ENCODE measurements around the gene ISG20. TPM values are rescaled to one million over a fixed set of nuclear protein-coding genes. Genes with fewer than 3 reads are reported as not detected.

Gene ISG20
- total RNA-seq, 2 experiments from 2014 or later, result 310 to 345 TPM

DNA sequence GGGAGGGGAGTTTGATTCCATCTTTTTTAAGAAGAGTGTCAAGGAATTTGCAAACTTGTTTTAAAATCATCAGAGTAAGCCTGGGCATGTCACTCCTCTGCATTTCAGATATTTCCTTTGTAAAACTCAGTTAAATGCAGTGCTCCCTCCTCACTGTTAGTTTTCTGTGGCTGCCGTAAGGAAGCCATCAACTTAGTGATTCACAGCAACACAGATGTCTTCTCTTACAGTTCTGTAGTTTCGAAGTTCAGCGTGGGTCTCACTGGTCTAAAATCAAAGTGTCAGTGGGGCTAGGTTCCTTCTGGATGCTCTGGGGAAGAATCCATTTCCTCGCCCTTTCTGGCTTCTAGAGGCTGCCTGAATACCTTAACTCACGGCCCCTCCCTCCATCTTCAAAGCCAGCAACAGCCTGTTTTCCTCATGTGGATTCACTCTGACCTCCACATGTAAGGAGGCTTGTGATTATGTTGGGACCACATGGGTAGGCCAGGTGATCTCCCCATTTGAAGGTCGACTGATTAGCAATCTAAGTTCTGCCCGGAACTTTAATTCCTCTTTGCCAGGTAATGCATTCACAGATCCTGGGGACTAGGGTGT lies 12.4 kb downstream of the ISG20 start:
- no peak for TF ChIP-seq CTCF (conservative IDR thresholded peaks at IDR 0.05; ENCODE audit: low read length)
- TF ChIP-seq EZH2phosphoT487 (IDR thresholded peaks at IDR 0.05; ENCODE audit: borderline replicate concordance, low read depth, low read length), result no peak
- ChIA-PET CTCF (ENCODE audit: unreplicated experiment) (no interaction called here), POLR2A (no interaction called here)
- peaks cover 3% of the 10 kb centered on the region; the same call in 1 of the 2 replicates for H4K20me1 ChIP-seq (ENCODE audit: insufficient read depth, low read length)
- H3K4me1 ChIP-seq (ENCODE audit: insufficient read depth, low read length, poor library complexity, severe bottlenecking), result peaks cover 70% of the 10 kb centered on the region
- no peak overlapping the region for H2AFZ ChIP-seq (ENCODE audit: low read length)
- DNase-seq (ENCODE audit: low spot score), result no peak
- H3K9me3 ChIP-seq (ENCODE audit: low read length), result peaks cover 12% of the 10 kb centered on the region; the same call in 1 of the 2 replicates
- H3K4me2 ChIP-seq (ENCODE audit: low read length), result no peak overlapping the region
- peaks cover 15% of the 10 kb centered on the region; the same call in 1 of the 2 replicates for H3K79me2 ChIP-seq (ENCODE audit: insufficient read depth, low read depth, low read length)
- BruUV-seq (replicated peaks), result no TSS peak
- H3K36me3 ChIP-seq (ENCODE audit: insufficient read depth, low read length), result peaks cover 82% of the 10 kb centered on the region
- H3K27ac ChIP-seq (ENCODE audit: low read depth, low read length, poor library complexity, severe bottlenecking), result no peak overlapping the region
- intact Hi-C loops (cut with micrococcal nuclease; ENCODE audit: unreplicated experiment), result no loop called here
- no peaks in the 10 kb centered on the region for H3K9me2 ChIP-seq (ENCODE audit: insufficient read depth, low read length)
- H3K4me3 ChIP-seq (ENCODE audit: low read depth, low read length, poor library complexity, severe bottlenecking), result no peak overlapping the region

DNA sequence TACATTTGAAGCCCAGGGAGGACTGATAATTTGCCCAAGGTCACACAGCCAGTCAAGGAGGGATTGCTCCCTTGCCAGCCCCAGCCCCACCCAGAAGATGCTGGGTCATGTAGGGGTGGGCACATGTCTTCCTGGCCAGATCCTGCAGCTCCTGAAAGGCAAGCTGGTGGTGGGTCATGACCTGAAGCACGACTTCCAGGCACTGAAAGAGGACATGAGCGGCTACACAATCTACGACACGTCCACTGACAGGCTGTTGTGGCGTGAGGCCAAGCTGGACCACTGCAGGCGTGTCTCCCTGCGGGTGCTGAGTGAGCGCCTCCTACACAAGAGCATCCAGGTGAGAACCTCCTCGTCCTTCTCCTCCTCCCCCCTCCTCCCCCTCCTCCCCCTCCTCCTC lies 13.2 kb downstream of the ISG20 start:
- no peak for DNase-seq (ENCODE audit: low spot score)
- H3K4me3 ChIP-seq (ENCODE audit: low read depth, low read length, poor library complexity, severe bottlenecking), result no peak overlapping the region
- H3K4me2 ChIP-seq (ENCODE audit: low read length), result no peak overlapping the region
- peaks cover 13% of the 10 kb centered on the region; the same call in 1 of the 2 replicates for H3K9me3 ChIP-seq (ENCODE audit: low read length)
- ChIA-PET POLR2A (no interaction called here), CTCF (ENCODE audit: unreplicated experiment) (no interaction called here)
- H3K36me3 ChIP-seq (ENCODE audit: insufficient read depth, low read length), result peaks cover 79% of the 10 kb centered on the region
- peaks cover 70% of the 10 kb centered on the region for H3K4me1 ChIP-seq (ENCODE audit: insufficient read depth, low read length, poor library complexity, severe bottlenecking)
- no peak overlapping the region for H3K27ac ChIP-seq (ENCODE audit: low read depth, low read length, poor library complexity, severe bottlenecking)
- TF ChIP-seq CTCF (conservative IDR thresholded peaks at IDR 0.05; ENCODE audit: low read length) (no peak), EZH2phosphoT487 (IDR thresholded peaks at IDR 0.05; ENCODE audit: borderline replicate concordance, low read depth, low read length) (no peak)
- peaks cover 3% of the 10 kb centered on the region; the same call in 1 of the 2 replicates for H4K20me1 ChIP-seq (ENCODE audit: insufficient read depth, low read length)
- no peak overlapping the region for H2AFZ ChIP-seq (ENCODE audit: low read length)
- no TSS peak for BruUV-seq (replicated peaks)
- intact Hi-C loops (cut with micrococcal nuclease; ENCODE audit: unreplicated experiment), result no loop called here
- H3K9me2 ChIP-seq (ENCODE audit: insufficient read depth, low read length), result no peaks in the 10 kb centered on the region
- peaks cover 11% of the 10 kb centered on the region; the same call in 1 of the 2 replicates for H3K79me2 ChIP-seq (ENCODE audit: insufficient read depth, low read depth, low read length)

- H3K36me3 ChIP-seq (ENCODE audit: insufficient read depth, low read length), result peaks cover 85% of the 10 kb centered on the region
These were observed 13.8 kb downstream of the ISG20 start for GRCh38 chr15:88652456-88653199.

More at GRCh38 chr15:88652456-88653199, 13.8 kb downstream of the ISG20 start:
- Histone ChIP-seq H3K4me3 (ENCODE audit: low read depth, low read length, poor library complexity, severe bottlenecking) (no peak overlapping the region), H3K4me1 (ENCODE audit: insufficient read depth, low read length, poor library complexity, severe bottlenecking) (peaks cover 70% of the 10 kb centered on the region), H3K4me2 (ENCODE audit: low read length) (no peak overlapping the region), H3K79me2 (ENCODE audit: insufficient read depth, low read depth, low read length) (peaks cover 11% of the 10 kb centered on the region; the same call in 1 of the 2 replicates), H3K27ac (ENCODE audit: low read depth, low read length, poor library complexity, severe bottlenecking) (no peak overlapping the region), H2AFZ (ENCODE audit: low read length) (no peak overlapping the region), H3K9me2 (ENCODE audit: insufficient read depth, low read length) (no peaks in the 10 kb centered on the region), H4K20me1 (ENCODE audit: insufficient read depth, low read length) (peaks cover 3% of the 10 kb centered on the region; the same call in 1 of the 2 replicates), H3K9me3 (ENCODE audit: low read length) (peaks cover 13% of the 10 kb centered on the region; the same call in 1 of the 2 replicates)
- POLR2A ChIA-PET, result interaction anchor here (1.1 kb wide), 1 partner anchor 26 kb away, joined by 3 read pairs; no protein-coding TSS in a partner anchor
- BruUV-seq (replicated peaks), result no TSS peak
- intact Hi-C loops (cut with micrococcal nuclease; ENCODE audit: unreplicated experiment), result no loop called here
- CTCF ChIA-PET (ENCODE audit: unreplicated experiment), result no interaction called here
- DNase-seq (ENCODE audit: low spot score), result no peak
- TF ChIP-seq CTCF (conservative IDR thresholded peaks at IDR 0.05; ENCODE audit: low read length), result no peak
- no peak for TF ChIP-seq EZH2phosphoT487 (IDR thresholded peaks at IDR 0.05; ENCODE audit: borderline replicate concordance, low read depth, low read length)
